Measurements from ENCODE around the gene IPO4.

DNA sequence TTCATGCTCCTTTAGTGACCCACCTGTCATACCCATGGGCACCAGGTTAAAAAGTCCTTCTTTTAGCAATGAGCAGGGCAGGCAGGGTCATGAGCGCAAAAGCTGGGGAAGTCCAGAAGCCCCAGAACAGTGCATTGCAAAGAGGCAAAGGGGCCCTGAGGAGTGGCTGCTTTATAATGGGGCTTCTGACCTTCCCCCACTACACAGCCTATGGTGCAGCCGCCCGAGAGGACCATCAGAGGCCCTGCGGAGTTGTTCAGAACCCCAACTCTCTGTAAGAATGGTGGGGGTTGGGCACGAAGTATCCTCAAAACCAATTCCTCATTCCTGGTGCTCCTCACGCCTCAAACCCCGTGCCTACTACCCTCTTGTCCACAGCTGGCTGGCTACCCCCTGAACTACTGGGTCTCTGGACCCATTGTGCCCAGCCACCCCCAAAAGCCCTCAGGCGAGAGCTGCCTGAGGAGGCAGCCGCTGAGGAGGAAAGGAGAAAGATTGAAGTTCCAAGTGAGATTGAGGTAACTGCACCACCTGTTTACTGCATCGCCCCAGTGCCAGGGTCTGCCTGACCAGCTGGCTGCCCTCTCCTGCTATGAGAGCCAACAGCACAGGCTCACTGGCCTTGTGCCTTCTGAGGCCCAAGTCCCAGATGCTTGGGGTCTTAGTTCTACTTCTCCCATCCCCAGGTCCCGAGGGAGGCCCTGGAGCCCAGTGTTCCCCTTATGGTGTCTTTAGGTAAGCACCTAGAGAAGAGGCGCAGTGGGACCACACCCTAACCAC lies 10.0 kb downstream of the IPO4 start:
- TF ChIP-seq, protein P1, sequence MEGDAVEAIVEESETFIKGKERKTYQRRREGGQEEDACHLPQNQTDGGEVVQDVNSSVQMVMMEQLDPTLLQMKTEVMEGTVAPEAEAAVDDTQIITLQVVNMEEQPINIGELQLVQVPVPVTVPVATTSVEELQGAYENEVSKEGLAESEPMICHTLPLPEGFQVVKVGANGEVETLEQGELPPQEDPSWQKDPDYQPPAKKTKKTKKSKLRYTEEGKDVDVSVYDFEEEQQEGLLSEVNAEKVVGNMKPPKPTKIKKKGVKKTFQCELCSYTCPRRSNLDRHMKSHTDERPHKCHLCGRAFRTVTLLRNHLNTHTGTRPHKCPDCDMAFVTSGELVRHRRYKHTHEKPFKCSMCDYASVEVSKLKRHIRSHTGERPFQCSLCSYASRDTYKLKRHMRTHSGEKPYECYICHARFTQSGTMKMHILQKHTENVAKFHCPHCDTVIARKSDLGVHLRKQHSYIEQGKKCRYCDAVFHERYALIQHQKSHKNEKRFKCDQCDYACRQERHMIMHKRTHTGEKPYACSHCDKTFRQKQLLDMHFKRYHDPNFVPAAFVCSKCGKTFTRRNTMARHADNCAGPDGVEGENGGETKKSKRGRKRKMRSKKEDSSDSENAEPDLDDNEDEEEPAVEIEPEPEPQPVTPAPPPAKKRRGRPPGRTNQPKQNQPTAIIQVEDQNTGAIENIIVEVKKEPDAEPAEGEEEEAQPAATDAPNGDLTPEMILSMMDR (IDR thresholded peaks at IDR 0.05), result no peak
- no peak for TF ChIP-seq POLR2A (IDR thresholded peaks at IDR 0.05)

All from right lobe of liver (tissue), 4 donors.